NCI-H1417 treated with DMSO at 0.1 percent for 48 hours (cell line): ENCODE measurements around the gene PRKCE.

ENCODE experiments used
- DNase-seq: peaks from one replicate; lab custom pipeline; 2025; lab: John Stamatoyannopoulos, UW

The PRKCE gene

DNA sequence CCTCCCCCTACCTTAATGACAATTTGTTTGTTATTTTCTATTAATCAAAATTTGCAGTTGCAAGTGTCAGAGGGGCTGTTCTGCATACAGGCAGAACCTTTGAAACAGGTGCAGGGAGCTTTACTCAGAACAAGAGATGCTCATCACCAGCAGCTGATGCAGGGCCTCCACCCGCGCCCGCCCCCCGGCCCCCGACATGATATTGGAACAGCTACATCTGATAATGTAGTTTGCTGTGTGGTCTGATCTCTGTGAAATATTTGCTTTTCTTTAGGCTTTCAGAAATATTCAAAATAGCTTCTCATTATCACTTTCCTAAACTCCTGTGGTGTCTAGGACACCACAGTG, 130.0 kb downstream of the PRKCE start:
- no peak for DNase-seq

DNA sequence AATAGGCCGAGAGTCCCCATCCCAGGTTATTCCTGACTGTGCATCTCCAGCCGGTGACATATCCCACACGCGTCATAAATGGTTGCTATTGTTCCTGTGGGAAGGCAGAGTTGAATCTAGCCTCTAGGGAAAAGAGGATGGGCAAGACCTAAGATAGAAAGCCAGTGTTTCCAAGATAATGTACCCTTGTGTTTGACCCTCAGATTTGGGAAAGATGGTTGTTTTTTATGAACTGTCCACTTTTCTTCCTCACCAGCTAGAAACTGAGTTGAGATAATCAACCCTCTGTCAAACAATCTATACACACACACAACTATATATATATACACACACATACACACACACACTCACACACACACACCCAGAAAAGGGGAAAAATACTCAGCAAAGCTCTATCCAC, 131.0 kb downstream of the PRKCE start:
- no peak for DNase-seq

- DNase-seq, result no peak
Measured at GRCh38 chr2:45782986-45783385, 131.5 kb downstream of the PRKCE start.

GRCh38 chr2:45786030-45786835, 134.8 kb downstream of the PRKCE start:
- no peak for DNase-seq

GRCh38 chr2:45786836-45787357, 135.4 kb downstream of the PRKCE start:
- DNase-seq, result no peak

- no peak for DNase-seq
Measured at GRCh38 chr2:45788401-45788800, 136.9 kb downstream of the PRKCE start.

GRCh38 chr2:45789317-45789716, 137.8 kb downstream of the PRKCE start:
- no peak for DNase-seq

GRCh38 chr2:45789961-45790723, 138.7 kb downstream of the PRKCE start:
- no peak for DNase-seq

GRCh38 chr2:45793305-45793962, 142.0 kb downstream of the PRKCE start:
- DNase-seq, result no peak

DNA sequence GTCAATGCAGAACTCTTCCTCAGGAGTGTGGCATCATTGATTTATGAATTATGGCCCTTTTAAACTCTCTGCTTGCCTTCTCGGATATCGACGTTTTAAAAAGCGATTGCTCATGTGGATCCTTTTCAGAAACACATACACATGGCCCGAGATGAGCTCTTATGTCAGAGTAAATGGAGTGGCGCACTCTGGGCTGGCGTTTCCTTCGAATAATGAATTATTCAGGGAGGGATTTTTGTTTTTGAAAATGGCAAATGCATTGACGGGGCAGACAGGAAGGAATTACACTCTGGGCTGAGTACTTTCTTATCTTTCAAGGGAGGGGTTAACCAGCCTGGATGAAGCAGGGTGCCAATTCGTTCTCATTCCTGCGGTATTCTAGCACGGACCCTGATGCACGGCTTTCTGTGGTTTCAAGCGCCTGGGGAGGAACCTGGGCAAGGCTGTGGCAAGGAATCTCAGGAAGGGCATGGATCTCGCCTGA, 142.7 kb downstream of the PRKCE start:
- DNase-seq, result no peak

DNA sequence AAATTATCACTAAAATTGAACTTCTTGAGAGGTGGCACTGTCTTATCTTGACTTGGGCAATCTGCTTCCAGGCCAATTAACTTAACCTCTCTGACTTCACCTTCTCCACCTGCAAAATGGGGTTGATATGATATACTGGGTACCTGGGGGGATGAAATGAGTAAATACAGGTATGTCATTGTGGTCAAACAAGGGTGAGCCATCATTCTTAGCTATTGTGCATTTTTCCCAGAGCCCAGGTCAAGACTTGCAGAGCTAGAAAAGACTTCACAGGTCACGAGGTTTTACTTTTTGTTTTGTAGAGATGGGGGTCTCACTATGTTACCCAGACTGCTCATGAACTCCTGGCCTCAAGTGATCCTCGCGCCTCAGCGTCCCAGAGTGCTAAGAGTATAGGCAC, 145.0 kb downstream of the PRKCE start:
- no peak for DNase-seq

- DNase-seq, result no peak
Measured at GRCh38 chr2:45797451-45798230, 146.2 kb downstream of the PRKCE start.

GRCh38 chr2:45799679-45800381, 148.4 kb downstream of the PRKCE start:
- no peak for DNase-seq

GRCh38 chr2:45802499-45803138, 151.1 kb downstream of the PRKCE start:
- DNase-seq, result no peak

GRCh38 chr2:45804987-45805755, 153.7 kb downstream of the PRKCE start:
- DNase-seq, result no peak

GRCh38 chr2:45806563-45807358, 155.3 kb downstream of the PRKCE start:
- no peak for DNase-seq

DNA sequence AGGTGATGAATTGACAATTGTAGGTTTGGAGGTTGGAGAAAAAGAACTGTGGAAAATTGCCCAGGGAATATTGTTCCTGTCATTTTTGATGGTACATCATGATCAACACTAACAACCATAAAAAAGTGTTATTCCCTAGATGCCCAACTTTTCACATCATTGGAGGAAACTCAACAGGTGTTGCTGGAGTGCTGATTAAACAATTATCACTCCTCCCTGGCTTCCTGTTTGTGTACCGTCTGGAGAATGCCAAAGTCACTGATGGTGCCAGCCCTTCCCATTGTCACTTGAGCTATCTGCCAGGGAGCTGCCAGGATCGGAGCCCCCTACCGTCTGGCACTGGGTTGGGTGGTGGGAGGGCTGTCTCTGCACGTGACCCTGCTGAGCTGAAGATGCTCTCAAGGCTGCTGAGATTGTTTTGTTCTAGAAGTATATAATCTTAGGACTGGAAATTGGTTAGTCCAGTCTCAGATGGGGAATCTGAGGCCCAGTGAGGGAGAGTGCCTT, 156.9 kb downstream of the PRKCE start:
- DNase-seq, result no peak

DNA sequence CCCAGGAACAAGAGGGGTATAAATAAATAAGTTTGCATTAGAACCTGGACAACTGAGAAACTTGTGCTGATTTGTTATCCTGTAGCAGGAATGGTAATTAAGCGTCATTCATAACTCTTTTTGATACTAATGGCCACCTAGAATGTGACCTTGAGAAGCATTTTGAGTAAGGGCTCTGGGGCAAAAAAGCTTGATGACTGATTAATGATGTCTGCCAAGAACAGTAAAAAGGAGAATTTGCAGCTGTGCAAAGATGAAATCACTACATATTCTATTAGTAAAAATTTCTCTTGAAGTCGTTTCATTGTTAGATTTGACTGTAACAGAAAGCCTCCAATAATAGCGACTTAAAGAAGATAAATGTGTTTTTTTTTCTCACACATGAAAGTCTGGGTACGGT, 157.7 kb downstream of the PRKCE start:
- no peak for DNase-seq

DNA sequence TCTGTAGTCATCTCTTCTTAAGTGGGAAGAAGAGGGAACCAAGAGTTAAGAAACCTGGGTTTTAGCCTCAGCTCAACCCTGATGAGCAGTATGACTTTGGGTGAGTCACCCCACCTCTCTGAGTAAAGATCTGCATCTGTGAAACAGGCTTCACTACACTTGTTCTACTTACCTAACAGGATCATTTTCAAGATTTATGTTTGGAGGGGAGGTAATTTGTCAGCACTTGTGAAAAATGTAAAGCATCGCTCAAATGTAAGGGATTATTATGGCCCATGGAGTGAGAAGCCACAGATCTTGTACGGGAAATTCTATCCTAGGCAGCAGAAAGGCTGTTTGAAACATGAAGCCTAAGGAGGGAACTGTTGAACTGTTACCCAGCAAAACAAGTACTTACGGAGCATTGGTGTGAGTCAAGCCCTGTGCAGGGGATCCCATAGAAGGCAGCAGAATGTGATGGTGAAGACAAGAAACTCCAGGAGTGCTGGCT, 160.6 kb downstream of the PRKCE start:
- DNase-seq, result no peak
